Measurements from ENCODE around the gene CCDC33.
A peak's percentile ranks its signal among the peaks of the same experiment; 100 is the strongest.

The CCDC33 gene

GRCh38 chr15:74316141-74316540 lies 80.0 kb downstream of the CCDC33 start:
- DNase-seq, result no peak

DNA sequence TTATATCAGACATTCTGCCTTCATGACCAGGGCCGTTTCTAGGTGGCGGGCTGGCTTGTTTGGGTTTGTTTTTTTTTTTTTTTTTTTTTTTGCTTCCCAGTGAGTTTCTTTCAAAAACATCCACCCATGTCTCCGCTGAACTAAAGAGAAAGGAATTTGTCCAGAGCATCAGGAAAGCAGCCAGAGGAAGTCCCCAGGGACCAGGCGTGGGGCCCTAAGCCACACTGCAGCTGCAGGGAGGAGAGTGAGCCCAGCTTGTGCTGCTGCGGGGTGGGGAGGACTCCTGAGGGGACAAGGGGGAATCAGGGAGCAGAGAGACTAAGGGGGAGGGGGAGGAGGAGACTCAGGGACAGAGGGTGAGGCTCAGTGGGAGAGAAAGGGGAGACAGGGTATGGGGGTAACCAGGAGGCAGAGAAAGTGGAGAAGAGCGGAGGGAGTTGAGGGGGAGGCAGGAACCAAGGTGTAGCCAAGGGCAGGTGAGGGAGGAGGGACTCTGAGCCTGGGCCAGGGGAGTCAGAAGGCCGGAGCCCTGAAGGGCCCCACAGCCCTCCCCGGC lies 81.8 kb downstream of the CCDC33 start:
- DNase-seq, result peak; percentile 88

GRCh38 chr15:74318376-74319137 lies 82.4 kb downstream of the CCDC33 start:
- DNase-seq, result peak; percentile 57

DNA sequence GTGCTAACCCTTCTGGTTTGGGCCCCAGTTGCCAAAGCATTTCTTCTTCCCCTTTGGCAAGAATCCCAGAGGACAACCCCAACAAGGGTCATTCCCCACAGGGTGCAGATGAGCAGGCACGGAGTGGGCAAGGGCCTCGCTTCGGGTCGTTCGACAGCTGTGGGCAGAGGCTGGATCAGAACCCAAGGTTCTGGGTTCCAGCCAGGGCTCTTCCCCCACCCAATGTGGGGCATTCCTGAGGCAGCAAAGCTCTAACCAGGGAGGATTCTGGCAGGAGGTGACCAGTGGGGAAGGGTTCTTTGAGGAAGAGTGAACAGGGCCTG lies 83.0 kb downstream of the CCDC33 start:
- DNase-seq, result no peak

DNA sequence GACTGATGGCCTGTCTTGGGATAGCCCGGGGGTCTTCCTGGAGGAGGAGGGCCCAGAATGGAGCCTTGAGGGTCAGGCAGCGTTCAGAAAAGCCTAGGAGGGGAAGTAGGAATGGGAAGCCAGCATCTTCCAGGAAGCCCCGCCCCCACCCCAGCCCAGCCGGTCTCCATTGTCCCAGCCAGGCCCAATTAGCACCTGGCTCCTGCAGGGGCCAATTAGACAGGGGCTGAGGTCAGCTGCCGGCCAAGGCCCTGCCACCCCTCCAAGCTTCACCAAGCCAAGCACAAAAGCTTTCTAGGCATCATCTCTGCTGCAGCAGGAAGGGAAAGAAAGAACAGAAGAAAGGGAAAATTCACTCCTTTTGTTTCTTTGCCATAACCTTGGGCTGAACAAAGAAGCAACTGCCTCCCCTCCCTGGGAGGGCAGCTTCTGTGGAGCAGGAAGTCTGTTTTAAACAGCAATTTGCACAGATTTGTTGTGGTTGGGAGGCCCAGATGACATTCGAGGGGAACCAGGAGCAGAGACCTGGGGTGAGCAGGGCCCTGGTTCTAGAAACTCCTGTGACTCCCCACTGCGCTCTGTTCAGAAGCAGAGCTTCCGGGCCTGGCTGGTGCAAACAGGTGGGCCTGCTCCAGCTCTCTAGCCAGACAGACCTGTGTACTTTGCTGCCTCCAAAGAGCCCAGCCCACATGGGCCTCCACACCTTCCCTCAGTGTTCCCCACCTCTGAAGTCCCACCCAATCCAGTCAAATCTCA lies 83.6 kb downstream of the CCDC33 start:
- no peak for DNase-seq

GRCh38 chr15:74320352-74321247 lies 84.5 kb downstream of the CCDC33 start:
- peak; percentile 63 for DNase-seq

DNA sequence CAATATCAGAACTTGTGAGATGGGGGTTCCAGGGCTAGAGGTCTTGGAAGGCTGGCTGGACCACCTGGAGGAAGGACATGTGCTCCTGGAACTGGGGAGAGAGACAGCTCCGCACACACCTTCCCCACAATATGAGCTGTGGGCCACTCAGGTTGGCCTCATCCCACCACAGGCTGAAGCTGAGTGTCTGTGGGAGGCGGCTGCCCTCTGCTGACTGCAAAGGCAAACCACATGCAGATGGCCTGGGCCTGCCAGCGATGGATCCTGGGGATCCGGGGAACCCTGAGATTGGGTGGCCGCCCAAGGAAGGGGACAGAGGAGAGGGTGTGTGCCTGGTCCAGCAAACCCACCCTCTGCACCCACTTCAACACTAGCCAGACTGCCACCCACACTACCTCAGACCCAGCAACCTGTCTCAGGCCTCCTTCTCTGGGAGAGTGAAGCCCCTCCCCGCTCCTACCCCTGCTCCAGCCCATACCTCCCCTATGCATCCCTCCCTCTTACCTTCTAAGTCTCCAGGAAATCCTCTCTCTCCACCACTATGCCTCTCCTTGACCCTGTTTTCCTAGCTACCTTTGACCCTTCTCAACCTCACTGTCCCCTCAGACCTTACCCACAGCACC lies 86.5 kb downstream of the CCDC33 start:
- DNase-seq, result peak; percentile 62

DNA sequence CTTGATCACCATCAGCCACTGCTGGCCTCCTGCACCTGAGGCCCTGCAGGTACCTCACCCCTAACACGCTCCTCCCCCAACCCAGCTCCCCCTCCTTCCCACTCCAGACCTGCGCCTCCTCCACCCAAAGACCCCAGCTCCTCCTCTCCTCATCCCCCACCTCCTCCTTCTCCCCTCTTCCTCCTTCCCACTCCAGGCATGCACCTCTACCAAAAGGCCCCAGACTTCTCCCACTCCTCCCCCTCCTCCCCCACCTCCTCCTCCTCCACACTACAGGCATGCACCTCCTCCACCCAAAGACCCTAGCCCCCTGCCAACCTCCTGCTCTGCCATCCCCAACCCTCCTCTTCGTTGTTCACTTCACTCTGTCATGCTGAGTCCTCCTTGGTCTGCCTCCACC lies 88.6 kb downstream of the CCDC33 start:
- no peak for DNase-seq

GRCh38 chr15:74326746-74327145 lies 90.6 kb downstream of the CCDC33 start:
- no peak for DNase-seq

- no peak for DNase-seq
Measured at GRCh38 chr15:74327756-74328155, 91.6 kb downstream of the CCDC33 start.

DNA sequence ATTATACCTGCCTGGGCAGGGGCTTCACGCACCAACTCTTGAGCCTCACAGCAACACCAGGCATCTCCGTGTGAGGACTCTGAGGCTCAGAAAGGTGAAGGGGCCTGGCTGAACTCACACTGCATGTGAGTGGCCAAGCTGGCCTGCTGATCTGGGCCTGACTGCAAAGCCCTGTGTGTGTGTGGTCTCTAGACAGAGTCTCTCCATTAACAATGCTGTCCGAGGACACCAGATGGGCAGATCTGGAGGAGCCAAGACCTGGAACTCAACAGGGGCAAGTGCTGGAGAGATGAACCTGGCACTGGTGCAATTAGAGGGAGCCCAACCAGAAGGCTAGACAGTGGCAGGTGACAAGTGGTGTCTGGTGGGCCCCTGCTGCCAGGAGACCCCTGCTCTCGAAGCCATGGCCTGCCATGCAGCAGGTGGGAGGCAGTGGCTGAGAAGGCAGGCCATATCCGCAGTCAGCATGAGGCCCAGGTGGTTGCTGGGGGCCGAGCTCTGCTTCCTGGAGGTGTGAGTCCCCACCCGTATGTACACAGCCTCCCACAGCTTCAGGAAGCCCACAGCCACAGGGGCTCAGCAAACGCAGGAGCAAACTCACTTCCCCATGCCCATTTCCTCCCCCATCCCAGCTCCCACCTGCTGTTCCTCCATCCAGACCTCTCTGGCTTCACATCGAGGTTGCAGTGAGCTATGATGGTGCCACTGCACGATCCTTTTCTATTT lies 92.4 kb downstream of the CCDC33 start:
- DNase-seq, result no peak

DNA sequence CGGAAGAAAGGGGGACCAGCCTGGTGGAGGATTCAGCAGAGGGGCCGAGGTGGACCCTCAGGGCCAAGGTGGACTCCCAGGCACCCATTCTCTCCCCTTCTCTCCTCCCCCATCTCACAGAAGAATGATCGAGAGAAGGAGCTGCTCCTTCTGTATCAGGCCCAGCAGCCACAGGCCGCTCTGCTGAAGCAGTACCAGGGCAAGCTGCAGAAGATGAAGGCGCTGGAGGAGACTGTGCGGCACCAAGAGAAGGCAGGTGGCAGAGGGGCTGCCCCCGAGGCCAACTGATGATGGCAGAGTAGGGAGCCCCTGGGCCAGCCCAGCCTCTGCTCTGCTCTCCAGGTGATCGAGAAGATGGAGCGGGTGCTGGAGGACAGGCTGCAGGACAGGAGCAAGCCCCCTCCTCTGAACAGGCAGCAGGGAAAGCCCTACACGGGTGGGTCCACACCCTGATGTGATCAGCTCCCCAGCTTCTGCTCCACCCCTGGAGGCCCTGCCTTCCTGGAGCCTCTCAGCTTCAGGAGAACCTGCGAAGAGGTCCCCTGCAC lies 94.8 kb downstream of the CCDC33 start:
- DNase-seq, result no peak

GRCh38 chr15:74332011-74332410 lies 95.9 kb downstream of the CCDC33 start:
- no peak for DNase-seq

DNA sequence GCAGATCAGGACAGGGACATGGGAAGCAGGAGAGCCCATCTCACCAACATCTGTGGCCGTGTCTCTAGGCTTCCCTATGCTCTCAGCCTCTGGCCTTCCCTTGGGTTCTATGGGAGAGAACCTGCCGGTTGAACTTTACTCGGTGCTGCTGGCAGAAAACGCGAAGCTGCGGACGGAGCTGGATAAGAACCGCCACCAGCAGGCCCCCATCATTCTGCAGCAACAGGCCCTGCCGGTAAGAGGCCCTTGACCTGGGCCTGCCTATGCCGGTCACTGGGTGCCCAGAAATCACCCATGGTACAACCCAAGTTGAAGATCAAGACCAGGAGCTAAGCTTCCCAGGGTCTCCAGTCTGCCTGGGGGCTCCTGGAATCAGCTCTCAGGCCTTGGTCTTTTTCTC lies 96.5 kb downstream of the CCDC33 start:
- no peak for DNase-seq

DNA sequence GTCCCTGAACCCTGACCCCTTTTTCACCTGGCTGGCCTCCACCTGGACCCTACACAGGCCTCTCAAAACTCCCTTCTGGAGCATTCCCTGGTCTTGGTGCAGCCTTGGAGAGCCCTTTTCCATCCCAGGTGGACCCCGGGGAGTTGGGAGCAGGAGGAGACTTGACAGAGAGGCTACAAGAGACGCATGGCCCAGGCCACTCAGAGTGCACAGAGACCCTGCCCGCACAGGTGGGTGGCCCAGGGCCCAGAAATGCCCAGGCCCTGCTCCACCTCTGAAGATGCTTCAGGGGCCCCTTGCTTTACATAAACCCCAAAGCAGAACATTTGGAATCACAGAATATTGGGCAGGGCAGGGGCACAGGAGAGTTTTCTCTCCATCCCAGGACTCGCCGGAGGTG lies 97.0 kb downstream of the CCDC33 start:
- no peak for DNase-seq

DNA sequence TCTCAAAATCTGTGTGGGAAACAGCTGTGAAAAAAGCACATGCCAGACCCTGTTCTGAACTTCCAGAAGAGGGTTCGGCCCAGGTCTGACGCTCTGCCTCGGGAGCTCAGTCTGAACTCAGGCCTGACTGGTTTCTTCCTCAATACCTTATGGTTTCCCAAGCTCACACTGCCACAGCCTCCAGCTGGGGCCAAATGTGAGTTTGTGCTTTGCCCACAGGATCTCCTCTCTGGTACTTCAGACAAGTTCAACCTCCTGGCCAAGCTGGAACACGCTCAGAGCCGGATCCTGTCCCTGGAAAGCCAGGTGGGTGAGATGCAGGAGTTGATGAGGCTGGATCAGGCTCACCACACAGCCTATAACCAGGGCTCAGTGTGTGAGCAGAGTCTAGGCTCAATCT lies 97.5 kb downstream of the CCDC33 start:
- DNase-seq, result no peak

DNA sequence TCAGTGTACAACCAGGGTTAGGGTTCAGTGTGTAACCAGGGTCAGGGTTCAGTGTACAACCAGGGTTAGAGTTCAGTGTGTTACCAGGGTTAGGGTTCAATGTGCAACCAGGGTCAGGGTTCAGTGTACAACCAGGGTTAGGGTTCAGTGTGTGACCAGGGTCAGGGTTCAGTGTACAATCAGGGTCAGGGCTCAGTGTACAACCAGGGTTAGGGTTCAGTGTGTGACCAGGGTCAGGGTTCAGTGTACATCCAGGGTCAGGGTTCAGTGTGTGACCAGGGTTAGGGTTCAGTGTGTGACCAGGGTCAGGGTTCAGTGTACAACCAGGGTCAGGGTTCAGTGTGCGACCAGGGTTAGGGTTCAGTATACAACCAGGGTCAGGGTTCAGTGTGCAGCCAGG lies 98.0 kb downstream of the CCDC33 start:
- DNase-seq, result no peak

DNA sequence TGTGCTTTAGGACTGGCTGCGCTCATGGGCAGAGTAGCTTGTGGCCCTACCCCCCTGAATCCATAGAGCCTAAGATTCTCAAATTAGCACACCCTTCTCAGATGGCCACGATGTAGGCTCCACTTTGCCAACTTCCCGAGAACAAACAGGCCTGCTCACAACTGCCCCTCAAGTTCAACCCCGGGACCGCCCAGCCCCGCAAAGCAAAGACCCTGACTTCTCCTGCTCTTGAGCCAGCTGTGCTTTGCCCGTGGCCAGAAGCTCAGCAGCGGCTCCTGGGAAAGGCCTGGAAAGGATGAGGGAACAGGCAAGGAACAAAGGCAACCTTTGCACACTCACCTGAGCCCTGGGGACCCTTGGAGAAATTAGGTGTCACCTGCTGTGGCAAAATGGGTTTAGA lies 99.3 kb downstream of the CCDC33 start:
- DNase-seq, result no peak

DNA sequence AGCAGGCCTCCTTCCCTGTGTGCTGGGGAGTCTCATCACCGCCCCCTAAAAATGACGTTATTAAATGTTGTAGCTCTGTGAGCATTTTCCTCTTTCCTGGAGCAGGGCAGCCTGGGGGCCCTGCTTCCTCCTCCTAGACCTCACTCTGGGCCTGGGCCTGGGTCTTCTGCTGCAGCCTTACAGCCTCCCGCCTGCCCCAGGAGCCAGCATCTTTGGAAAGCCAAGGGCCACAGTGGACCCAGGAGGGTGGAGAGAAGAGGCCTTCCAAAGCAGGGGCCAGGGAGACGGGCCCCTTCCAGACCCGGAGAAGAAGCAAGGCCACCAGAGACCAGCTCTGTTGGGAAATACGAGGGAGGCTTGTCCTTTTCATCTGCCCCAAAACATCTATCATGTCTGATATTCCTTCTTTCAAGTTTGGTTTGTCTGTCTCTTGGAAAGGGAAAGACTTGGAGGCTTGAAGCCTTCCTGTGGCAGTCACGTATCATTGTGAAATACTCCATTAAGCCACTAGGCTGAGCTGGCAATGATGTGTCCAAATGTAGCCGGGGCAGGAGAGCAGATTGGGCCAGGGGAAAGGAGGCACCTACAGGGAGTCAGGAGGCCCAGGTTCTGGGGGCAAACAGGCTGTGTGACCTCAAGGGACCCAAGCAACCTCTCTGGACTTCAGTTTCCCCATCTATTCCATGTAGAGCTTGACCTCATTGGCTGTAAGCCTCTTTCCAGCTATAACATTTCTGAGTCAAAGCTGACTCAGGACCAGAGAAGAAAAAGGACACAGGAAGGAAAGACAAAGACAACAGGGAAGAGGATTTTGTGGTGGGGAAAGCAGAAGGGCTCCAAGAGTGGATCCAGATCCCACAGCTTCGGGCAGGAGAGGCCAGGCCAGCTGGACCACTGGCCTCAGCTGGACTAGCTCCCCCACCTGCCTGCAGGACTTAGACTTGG lies 100.2 kb downstream of the CCDC33 start:
- no peak for DNase-seq

GRCh38 chr15:74337146-74337545 lies 101.0 kb downstream of the CCDC33 start:
- no peak for DNase-seq

All from NCI-H2171 treated with DMSO at 0.1 percent for 48 hours (cell line).